Stimulated activated CD8-positive, alpha-beta memory T cell treated with anti-CD3 and anti-CD28 coated beads, Interleukin-12 subunit alpha, Interleukin-12 subunit beta, amount 100 ng/mL, for 1 hour (primary cell): Measurements from ENCODE around the gene FBXO11.

ENCODE experiments used
- DNase-seq: peaks from one replicate; pipeline ENCODE4 v3.0.0-alpha.2; 2020; ENCODE audit warnings: low read depth

Gene FBXO11

DNA sequence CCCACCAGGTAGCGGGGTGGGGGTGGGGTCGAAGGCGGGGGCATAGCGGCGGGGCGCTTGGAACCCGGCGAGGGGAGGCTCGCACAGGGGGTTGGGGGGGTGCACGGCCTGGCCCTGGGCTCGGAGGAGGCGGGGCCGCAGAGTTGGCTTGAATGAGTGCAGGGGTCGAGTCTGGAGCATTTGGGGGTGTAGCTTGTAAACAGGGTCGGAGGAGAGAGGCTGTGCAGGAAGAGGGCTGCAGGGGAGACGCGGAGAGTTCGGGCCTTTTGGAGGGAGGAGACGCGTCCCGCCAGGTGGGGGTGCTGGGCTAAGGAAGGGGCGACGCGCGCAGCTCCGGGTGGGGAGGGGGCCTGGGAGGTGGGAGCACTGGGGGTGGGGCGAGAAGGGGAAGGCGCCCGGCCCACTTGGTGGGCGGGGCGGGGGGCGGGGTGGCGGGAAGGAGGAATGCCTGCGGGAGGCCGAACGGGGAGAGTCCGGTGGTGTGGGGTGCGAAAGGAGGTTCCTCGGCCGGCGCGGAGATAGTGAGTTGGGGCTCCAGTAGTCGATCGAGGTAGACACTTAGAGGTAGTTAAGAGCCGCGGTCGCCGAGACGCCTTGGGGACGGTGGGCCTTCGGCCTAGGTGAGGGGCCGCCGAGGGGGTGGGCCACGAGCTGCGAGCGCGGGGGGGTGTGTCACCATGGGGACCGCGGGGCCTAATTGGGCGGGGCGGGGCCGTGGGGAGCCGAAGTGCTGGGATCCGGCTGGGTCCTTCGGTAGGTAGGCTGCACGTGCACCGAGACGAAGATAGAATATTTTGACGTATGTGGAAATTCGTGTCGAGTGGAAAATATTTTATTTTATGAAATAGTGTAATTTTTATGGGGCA lies 122.6 kb downstream of the FBXO11 start:
- DNase-seq, result peak; percentile 46

DNA sequence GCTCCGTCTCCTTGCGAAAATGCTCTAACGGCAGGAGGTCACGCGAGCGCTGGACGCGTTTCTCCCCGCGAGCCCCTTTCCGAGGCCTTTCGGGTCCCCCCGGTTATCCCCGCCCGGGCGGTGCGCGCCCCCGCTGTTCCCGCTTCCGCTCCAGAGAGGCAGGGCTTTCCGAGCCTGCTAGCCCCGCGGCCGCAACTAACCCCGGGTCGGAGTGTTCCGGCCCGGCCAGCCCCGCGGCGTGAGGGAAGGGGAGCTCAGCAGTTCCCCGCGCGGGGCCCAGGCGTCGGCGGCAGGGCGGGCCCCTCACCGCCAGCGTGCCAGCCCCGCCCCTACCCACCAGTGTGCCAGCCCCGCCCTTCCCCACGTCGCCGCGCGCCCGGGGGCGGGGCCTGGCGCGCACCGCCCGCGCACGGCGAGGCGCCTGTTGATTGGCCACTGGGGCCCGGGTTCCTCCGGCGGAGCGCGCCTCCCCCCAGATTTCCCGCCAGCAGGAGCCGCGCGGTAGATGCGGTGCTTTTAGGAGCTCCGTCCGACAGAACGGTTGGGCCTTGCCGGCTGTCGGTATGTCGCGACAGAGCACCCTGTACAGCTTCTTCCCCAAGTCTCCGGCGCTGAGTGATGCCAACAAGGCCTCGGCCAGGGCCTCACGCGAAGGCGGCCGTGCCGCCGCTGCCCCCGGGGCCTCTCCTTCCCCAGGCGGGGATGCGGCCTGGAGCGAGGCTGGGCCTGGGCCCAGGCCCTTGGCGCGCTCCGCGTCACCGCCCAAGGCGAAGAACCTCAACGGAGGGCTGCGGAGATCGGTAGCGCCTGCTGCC lies 123.4 kb downstream of the FBXO11 start, which contains the start of gene MSH6:
TSS of gene MSH6 (plus strand) at position 475 of the 815 bp plus-strand sequence. CDS start at position 564, 89 bp downstream.
- DNase-seq, result peak; percentile 80

DNA sequence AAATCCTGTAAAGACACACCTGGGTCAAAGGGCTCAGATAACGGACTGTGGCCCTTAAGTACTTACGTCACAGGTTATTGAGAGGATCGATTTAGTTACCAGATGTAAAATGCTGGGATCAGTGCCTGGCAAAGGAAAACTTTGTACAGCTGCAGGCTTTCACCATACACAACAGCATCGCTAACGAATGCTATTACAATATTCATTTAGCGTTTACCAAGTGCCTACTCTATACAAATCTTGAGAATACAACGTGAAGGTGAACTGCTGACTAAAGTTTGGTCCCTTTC lies 124.0 kb downstream of the FBXO11 start:
- DNase-seq, result no peak

DNA sequence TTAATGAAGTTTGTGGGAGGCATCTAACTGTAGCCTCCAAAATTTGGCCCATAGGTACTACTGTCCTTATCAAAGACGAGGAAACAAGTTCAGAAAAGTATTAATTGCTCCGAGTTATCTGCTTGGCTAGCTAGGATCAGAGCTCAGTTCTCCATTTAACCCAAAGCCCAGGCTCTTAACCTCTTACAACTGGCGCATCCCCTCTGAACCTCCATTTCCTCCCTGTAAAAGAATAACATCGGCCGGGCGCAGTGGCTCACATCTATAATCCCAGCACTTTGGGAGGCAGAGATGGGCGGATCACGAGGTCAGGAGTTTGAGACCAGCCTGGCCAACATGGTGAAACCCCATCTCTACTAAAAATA lies 126.9 kb downstream of the FBXO11 start:
- no peak for DNase-seq

DNA sequence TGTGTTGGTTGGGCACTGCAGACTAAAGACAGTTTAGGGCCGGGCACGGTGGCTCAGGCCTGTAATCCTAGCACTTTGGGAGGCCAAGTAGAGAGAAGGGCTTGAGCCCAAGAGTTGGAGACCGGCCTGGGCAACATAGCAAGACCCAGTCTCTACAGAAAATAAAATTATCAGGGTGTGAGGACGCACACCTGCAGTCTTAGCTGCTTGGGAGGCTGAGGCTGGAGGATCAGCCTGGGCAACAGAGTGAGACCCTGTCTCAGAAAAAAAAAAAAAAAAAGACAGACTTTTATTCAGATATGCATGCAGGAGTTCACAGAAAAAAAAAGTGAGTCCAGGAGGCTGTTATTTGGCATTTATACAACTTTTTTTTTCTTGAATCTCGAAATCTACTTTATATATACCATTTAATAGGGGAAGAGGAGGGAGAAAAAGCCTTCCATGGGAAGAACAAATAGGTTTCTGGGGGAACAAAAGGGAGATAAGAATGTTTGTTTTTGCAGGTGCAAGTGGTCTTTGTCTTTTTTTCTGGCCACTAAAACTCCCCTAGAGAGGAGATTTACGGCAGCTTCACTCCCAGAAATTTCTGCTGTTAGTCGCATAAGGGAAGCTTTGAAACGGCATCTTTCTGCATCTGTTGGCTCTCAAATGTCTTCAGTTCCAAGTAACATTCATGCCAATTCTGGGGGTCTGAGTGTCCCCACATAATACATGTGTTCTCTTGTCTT lies 127.4 kb downstream of the FBXO11 start:
- no peak for DNase-seq

DNA sequence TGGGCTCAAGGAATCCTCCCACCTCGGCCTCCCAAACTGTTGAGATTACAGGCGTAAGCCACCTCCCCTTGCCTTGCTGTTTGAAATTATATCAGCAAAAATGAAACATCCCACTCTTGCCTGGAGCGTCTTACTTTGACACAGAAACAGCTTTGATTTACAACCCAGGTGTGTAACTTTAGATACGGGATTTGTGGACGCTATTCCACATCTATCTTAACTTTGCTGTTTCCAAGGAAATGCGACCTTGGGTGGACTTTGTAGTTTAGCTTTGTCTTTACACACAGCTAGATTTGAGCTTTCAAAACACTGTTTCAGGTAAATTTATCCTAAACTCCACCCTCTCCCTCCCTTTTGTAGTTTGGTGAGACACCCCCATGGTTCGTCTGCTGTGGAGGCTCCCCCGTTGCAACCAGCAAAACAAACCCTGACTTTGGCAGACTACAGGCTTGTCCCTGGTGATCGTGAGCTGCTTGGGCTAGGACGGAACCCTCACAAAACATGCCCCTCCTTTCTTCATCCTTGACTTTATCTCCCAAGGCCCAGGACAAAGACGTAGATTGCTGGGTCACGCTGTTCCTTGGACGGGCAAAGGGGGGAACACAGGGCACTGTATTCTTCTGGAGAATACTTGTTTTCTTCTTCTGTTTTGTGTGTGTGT lies 128.9 kb downstream of the FBXO11 start:
- DNase-seq, result no peak

DNA sequence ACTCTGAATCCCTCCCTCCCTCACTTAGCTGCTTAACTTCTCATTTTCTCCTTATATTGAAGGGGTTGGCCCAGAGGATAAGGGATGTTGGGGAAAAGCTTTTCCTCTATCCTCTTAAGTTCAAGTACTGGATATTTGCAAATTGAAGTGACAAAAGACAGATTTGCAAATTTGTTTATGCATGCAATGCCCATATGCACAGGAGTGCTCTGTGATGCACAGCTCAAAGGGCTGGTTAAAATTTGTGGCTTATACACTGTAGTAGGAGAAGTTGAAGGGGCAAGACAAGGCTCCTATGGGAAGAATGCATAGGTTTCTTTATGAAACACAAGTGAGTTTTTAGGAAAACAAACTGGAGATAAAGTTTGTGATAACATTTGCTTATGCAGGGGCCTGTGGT lies 131.7 kb downstream of the FBXO11 start:
- DNase-seq, result no peak

DNA sequence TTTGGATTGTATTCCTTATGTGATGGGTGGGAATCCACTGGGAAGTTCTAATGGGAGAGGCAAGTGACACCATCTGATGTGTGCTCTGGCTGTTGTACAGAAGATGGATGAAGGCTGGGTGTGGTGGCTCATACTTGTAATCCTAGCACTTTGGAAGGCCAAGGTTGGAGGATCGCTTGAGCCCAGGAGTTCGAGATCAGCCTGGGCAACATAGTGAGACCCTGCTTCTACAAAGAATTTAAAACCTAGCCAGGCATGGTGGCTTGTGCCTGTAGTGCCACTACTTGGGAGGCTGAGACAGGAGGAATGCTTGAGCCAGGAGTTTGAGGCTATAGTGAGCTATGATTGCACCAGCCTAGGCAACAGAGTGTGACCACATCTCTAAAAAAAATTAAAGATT lies 134.0 kb downstream of the FBXO11 start:
- no peak for DNase-seq

DNA sequence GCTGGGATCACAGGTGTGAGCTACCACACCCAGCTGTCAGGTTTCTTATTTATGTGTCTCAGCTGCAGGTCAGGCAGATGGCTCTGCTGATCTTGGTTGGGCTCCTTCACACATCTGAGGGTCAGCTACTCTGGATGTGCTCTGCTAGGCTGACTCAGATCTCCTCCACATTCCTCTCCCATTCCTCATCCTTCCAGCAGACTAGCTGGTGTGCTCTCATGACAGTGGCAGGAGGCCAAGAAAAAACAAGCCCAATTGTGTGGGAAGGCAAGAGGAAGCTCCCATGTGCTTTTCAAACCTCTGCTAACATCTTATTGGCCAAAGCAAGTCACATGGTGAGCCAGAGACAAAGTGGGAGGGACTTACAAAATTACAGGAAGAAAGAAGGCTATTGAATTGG lies 135.1 kb downstream of the FBXO11 start:
- DNase-seq, result no peak

DNA sequence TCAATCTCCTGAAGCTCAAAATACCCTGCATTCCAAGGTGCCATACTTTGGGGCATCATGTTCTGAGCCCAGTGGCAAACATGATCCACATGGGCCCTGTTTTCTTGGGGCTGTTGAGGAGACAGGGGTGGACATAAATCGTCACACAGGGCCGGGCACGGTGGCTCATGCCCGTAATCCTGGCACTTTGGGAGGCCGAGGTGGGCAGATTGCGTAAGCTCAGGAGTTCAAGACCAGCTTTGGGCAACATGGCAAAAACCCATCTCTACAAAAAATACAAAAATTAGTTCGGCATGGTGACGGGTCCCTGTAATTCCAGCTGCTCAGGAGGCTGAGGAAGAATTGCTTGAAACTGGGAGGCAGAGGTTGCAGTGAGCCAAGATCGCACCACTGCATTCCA lies 137.0 kb downstream of the FBXO11 start:
- DNase-seq, result no peak

DNA sequence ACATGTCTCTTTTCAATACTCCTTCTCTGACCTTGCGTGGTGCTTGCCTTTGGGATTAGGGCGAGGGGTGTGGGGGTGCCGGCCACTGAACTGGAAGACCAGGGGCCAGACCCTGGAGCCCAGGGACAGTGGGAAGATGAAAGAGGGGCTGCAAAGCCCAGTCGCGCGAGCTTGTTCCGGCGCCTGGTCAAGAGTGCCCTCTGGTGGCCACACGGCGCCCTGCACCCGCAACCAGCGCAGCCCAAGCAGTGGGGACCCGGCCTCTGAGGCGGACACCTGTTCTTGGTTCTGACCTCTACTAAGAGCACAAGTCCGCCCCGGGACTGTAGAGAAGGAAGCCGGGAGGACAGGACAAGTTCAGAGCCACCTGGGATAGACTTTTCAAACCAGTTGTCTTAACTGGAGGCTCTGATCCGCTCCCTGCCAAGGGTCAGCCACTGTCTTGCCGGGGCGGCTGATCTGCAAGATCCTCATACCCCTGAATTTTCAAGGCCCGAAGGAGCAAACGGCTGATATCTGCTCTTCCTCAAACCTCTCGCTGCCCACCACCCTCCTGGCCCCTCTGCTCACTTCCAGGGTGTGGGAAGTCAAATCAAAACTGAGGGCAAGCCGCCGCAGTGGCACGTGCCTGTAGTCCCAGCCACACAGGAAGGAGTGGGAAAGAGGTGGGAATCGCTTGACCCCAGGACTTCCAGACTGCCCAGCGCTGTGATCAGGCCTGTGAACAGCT lies 138.3 kb downstream of the FBXO11 start:
- peak; percentile 47 for DNase-seq

DNA sequence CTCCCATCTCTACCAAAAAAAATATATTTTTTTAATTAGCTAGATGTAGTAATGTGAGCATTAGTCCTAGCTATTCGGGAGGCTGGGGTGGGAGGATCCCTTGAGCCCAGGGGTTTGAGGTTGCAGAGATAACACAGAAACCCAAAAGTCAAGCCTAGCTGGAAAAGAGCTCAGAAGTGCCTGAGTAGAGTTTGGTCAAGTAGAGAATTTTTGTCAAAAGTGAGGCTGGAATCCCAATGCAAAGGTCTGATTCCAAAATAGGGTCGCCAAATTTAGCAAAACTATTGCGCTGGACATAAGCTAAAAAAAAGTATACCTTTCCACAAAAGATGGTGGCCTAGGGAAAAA lies 138.8 kb downstream of the FBXO11 start:
- no peak for DNase-seq

DNA sequence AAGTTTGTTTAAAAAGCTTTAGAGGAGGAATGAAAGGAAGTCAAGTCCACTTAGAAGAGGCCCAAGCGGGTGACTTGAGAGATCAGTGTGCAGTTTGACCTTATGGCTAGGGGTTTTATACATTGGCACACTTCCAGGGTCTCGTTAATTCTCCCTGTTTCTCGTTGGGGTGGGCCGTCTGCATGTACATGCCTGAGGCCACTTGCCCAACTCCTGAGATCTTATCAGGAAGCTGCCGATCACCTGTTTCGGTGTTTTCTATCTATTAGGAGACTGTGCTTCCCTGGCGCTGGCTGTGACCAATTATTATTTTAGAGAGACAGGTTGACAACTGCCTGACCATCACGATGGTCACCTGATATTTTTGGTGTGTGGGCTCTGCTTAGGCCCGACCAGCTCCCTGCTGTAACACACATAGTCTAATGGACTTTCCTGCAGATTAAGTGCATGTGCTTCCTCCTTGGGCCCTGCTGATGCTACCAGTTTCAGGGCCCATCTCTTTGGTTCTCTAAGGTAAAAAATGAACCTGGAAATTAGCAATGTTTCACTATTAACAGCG lies 154.4 kb downstream of the FBXO11 start:
- no peak for DNase-seq

DNA sequence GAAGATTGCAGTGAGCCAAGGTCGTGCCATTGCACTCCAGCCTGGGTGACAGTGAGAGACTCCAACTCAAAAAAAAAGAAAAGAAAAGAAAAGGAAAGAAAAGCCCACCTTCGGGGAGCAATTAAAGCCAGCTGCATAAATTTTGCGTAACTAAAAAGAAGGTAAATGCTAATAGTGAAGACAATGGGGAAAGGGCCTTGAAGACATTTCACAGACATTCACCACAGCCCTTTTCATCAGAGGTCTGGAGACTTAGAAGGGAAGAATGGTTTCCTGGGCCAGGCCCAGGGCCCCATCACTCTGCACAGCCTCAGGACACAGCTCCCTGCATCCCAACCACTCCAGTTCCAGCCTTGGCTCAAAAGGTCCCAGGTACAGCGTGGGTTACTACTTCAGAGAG lies 158.4 kb downstream of the FBXO11 start:
- DNase-seq, result no peak

DNA sequence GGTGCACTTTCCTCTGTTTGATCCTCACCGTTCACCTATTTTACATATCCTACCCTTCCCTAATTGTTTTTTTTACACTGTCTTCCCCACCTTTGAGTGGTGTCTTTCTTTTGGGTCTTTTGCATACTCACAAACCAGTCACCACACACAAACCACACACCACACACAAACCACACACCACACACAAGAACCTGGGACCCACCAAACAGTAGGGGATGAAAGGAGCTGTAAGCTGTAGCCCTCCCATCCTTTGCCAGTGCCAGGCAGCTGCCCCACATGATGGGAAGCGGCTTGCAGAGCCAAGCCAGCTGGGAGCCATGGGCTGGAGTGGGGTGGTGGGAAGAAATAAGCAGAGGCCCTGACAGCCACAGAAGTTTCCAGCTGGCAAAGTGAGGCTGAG lies 162.2 kb downstream of the FBXO11 start:
- no peak for DNase-seq

DNA sequence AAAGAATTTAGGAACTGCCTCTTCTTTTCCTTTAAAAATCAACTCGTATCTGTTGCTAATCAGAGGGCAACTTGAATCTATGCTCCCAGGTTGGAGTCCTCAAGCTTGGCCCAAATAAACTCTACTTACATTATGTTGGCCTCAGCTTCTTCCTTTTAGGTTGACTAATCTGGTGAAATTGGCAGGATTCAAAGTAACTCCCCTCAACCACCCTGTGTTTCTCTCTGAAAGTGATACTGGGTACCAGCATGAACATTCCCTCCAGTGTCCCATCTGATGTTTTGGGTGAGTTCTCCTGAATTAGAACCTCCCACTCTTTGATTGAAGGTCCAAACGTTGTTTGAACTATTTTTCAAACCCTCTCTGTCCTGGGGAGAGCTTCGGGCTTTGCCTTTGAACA lies 164.7 kb downstream of the FBXO11 start:
- no peak for DNase-seq

DNA sequence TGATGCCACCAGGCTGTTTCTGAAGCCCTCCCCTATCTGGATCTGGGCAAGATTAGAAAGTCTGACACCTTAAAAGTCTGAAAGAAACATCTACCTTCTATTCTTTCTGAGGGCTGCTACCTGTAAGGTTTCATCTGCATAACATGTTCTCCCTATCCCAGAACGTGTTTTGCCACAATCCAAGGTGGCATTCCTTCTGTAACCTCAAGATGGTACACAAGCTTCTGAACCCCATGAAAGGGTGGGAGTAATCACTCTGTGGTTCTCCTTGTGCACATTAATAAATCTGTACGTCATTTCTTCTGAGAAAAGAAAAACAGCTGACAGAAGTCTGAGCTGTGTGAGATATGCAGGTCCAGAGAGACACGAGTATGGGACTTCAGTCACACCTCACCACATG lies 165.2 kb downstream of the FBXO11 start:
- no peak for DNase-seq
